Endothelial cell (in vitro differentiated cells): Measurements from ENCODE around the gene RGS17. TPM values are rescaled to one million over a fixed set of nuclear protein-coding genes. Genes with fewer than 3 reads are reported as not detected.

Experiments
- DNase-seq: peaks from one replicate; pipeline ENCODE4 v3.0.0; 2021; ENCODE audit warnings: low spot score
- H3K27ac Mint-ChIP-seq: one replicate; pipeline ENCODE4 v1.8.0; 2021; ENCODE audit warnings: mixed read lengths, inconsistent platforms; ENCODE audit not compliant: unreplicated experiment
- H3K27me3 Mint-ChIP-seq: one replicate; pipeline ENCODE4 v1.8.0; 2021; ENCODE audit warnings: mild to moderate bottlenecking, moderate library complexity, mixed read lengths, inconsistent platforms; ENCODE audit not compliant: unreplicated experiment
- H3K36me3 Mint-ChIP-seq: one replicate; pipeline ENCODE4 v1.8.0; 2021; ENCODE audit warnings: mild to moderate bottlenecking, low read depth, mixed read lengths, inconsistent platforms; ENCODE audit not compliant: unreplicated experiment
- H3K4me1 Mint-ChIP-seq: one replicate; pipeline ENCODE4 v1.8.0; 2021; ENCODE audit warnings: mild to moderate bottlenecking, mixed read lengths, inconsistent platforms; ENCODE audit not compliant: unreplicated experiment
- H3K4me3 Mint-ChIP-seq: one replicate; pipeline ENCODE4 v1.8.0; 2021; ENCODE audit warnings: mild to moderate bottlenecking, mixed read lengths, inconsistent platforms; ENCODE audit not compliant: unreplicated experiment
- H3K9me3 Mint-ChIP-seq: one replicate; pipeline ENCODE4 v1.8.0; 2021; ENCODE audit warnings: mixed read lengths, inconsistent platforms; ENCODE audit not compliant: unreplicated experiment
- total RNA-seq: library from RNA; stranded (reverse); fragmentation: NEBNext Ultra II Directional; extraction: Animal tissue kit (Norgen Biotek cat#: 25700); gene quantifications from one replicate; pipeline ENCODE4 v1.2.1, GENCODE V29; 2021; ENCODE audit not compliant: unreplicated experiment
- TF ChIP-seq, protein P1 (sequence below): fragments of 200-600 bp; sonication (generic); IDR thresholded peaks from one replicate; pipeline ENCODE4 v1.5.0; 2021; ENCODE audit warnings: antibody characterized with exemption; ENCODE audit not compliant: unreplicated experiment

The RGS17 gene
- total RNA-seq, 1 donor from 2014 or later: 12.0 TPM

DNA sequence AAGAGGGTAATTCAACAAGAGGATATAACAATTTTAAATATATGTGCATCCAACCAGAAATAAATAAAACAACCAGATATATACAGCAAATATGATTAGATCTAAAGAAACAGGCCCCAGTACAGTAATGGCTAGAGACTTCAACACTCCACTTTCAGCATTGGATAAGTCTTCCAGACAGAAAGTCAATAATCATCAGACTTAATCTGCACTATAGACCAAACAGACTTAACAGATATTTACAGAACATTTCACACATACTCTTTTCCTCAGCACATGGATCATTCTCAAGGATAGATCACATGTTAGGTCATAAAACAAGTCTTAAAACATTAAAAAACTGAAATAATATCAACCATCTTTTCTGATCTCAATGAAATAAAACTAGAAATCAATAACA, 65.9 kb downstream of the RGS17 start:
- Mint-ChIP-seq H3K4me3 (no peak overlapping the region), H3K27me3 (no peaks in the 10 kb centered on the region), H3K36me3 (peaks cover 6% of the 10 kb centered on the region), H3K27ac (no peak overlapping the region), H3K4me1 (no peaks in the 10 kb centered on the region), H3K9me3 (peaks cover 5% of the 10 kb centered on the region)
- DNase-seq: no peak
- TF ChIP-seq, protein P1, sequence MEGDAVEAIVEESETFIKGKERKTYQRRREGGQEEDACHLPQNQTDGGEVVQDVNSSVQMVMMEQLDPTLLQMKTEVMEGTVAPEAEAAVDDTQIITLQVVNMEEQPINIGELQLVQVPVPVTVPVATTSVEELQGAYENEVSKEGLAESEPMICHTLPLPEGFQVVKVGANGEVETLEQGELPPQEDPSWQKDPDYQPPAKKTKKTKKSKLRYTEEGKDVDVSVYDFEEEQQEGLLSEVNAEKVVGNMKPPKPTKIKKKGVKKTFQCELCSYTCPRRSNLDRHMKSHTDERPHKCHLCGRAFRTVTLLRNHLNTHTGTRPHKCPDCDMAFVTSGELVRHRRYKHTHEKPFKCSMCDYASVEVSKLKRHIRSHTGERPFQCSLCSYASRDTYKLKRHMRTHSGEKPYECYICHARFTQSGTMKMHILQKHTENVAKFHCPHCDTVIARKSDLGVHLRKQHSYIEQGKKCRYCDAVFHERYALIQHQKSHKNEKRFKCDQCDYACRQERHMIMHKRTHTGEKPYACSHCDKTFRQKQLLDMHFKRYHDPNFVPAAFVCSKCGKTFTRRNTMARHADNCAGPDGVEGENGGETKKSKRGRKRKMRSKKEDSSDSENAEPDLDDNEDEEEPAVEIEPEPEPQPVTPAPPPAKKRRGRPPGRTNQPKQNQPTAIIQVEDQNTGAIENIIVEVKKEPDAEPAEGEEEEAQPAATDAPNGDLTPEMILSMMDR: no peak

DNA sequence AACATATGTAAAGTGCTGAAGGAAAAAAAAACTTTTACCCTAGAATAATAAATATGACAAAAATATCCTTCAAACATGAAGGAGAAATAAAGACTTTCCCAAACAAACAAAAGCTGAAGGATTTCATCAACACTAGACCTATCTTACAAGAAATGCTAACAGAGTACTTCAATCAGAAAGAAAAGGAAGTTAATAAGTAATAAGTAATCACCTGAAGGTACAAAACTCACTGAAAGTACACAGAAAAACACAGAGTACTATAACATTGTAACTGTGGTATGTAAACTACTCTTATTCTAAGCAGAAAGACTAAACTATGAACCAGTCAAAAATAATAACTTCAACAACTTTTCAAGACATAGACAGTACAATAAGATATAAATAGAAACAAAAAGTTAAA, 67.1 kb downstream of the RGS17 start:
- TF ChIP-seq, protein P1: no peak
- Mint-ChIP-seq H3K9me3 (peaks cover 5% of the 10 kb centered on the region), H3K36me3 (peaks cover 6% of the 10 kb centered on the region)

DNA sequence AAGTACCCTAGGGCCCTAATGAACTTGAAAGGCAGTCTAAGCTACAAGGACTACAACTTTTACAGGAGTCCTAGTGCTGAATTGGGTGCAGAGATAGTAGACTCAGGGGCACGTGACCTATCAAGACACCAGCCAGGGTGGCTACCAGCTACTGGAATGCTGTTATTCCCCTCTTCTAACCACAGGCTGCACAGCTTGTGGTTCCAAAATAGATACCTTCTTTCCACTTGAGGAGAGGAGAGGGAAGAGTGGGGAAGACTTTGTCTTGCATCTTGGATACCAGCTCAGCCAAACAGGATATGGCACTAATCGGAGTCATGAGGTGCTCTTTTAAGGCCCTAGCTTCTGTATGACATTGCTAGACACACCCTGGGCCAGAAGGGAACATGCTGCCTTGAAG, 68.6 kb downstream of the RGS17 start:
- Mint-ChIP-seq H3K27me3 (no peaks in the 10 kb centered on the region), H3K27ac (no peak overlapping the region), H3K9me3 (peaks cover 5% of the 10 kb centered on the region), H3K4me3 (no peak overlapping the region), H3K4me1 (no peaks in the 10 kb centered on the region), H3K36me3 (peaks cover 6% of the 10 kb centered on the region)
- TF ChIP-seq, protein P1: no peak
- DNase-seq: no peak

More for the DNA sequence above, 67.1 kb downstream of the RGS17 start:
- Mint-ChIP-seq H3K4me3 (no peak overlapping the region), H3K4me1 (no peaks in the 10 kb centered on the region), H3K27ac (no peak overlapping the region), H3K27me3 (no peaks in the 10 kb centered on the region)
- DNase-seq: no peak

DNA sequence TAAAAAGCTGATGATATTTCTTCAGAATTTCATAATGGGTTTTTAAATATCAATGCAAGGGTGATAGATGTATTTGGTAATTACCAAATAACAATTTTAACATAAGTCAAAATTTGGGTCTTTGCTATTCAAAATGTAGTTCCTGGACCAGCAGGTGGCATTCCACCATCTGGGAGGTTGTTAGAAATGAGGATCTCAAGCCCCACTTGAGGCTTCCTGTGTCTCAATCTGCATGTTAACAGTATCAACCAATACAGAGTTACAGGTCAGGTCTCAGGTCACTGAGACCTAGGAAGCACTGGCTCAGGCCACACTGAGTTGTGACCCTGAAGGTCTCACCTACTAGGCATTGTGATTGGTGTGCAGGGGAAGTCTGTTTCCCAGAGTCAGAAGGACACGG, 71.3 kb downstream of the RGS17 start:
- Mint-ChIP-seq H3K27ac (no peak overlapping the region), H3K36me3 (peaks cover 6% of the 10 kb centered on the region)
- no peak for DNase-seq

DNA sequence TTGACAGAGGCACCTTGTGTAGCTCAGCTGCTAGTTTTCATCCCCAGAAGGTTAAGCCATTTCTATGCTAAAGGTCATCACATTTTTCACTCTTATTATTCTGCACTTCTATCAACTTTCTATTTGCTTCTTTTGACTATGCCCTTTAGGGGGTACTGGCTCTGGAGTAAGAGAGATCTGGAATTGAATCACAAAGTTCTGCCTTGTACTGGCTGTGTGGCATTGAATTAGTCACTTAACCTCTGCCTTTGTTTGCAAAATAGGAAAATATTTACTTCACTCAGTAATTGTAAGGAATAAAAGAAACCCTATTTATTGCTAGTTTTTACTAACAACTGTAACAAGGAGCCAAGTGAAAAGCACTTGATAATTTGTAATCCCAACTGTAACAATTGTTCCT, 71.8 kb downstream of the RGS17 start:
- no peak overlapping the region for H3K27ac Mint-ChIP-seq

More for the DNA sequence above, 71.3 kb downstream of the RGS17 start:
- Mint-ChIP-seq H3K4me3 (no peak overlapping the region), H3K4me1 (no peaks in the 10 kb centered on the region), H3K9me3 (peaks cover 5% of the 10 kb centered on the region), H3K27me3 (no peaks in the 10 kb centered on the region)
- TF ChIP-seq, protein P1: no peak

More for the DNA sequence above, 71.8 kb downstream of the RGS17 start:
- no peaks in the 10 kb centered on the region for H3K4me1 Mint-ChIP-seq
- no peak overlapping the region for H3K4me3 Mint-ChIP-seq
- H3K27me3 Mint-ChIP-seq: no peaks in the 10 kb centered on the region
- DNase-seq: no peak
- H3K36me3 Mint-ChIP-seq: peaks cover 6% of the 10 kb centered on the region
- TF ChIP-seq, protein P1: no peak
- H3K9me3 Mint-ChIP-seq: peaks cover 5% of the 10 kb centered on the region
